Measurements from ENCODE around the gene U2AF1L4.

DNA sequence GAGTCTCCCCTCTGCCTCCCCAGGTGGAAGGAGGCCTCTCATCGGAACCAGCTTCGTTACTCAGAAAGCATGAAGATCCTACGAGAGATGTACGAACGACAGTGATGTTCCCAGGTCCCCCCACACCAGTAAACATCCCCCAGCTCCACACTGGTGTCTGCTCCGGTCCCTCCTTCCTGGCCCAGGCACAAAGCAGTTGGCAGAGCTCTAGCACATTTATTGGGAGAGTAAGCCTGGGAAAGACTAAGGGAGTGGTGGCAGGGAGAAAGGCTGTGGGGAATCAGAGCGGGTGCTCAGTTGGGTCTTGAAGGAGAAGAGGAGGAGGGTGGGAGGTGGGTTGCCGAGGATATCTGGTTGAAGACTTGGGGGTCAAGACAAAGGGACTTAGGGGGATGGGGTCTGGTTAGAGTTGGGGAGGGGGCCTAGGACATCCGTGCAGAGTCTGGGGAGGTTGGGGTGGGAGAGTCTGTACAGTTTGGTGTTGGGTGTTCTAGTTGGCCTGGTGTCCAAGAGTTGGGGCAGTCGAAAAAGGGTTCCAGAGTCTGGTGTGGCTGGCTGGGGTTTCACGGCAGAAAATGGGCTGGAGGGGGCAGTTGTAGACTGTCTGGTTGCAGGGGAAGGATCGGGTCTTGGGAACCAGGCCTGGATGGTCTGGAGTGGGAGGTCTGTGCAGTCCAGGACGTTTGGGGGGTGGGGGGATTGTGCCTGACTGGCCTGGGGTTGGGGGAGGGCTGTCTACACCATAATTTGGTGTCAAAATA lies 9.3 kb upstream of the U2AF1L4 start:
- TF ChIP-seq, protein P1, sequence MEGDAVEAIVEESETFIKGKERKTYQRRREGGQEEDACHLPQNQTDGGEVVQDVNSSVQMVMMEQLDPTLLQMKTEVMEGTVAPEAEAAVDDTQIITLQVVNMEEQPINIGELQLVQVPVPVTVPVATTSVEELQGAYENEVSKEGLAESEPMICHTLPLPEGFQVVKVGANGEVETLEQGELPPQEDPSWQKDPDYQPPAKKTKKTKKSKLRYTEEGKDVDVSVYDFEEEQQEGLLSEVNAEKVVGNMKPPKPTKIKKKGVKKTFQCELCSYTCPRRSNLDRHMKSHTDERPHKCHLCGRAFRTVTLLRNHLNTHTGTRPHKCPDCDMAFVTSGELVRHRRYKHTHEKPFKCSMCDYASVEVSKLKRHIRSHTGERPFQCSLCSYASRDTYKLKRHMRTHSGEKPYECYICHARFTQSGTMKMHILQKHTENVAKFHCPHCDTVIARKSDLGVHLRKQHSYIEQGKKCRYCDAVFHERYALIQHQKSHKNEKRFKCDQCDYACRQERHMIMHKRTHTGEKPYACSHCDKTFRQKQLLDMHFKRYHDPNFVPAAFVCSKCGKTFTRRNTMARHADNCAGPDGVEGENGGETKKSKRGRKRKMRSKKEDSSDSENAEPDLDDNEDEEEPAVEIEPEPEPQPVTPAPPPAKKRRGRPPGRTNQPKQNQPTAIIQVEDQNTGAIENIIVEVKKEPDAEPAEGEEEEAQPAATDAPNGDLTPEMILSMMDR (IDR thresholded peaks at IDR 0.05) = no peak
- TF ChIP-seq POLR2A (IDR thresholded peaks at IDR 0.05) = no peak
- TF ChIP-seq POLR2AphosphoS5 (IDR thresholded peaks at IDR 0.05; ENCODE audit: insufficient read depth in 1 of 2, low read depth in 1 of 2) = peak in 1 of 2 donors; percentile 8
